HG03108 (cell line): ENCODE results near the gene CTSG.
"Not testable (repeated sequence)": the region's sequence is repeated elsewhere in the genome, so short reads cannot be mapped to it uniquely, and the experiment has no call there.

Experiments
- ATAC-seq: cut with Tn5 transposase; IDR thresholded peaks from one replicate; pipeline ENCODE4 v1.9.1; 2021; ENCODE audit warnings: moderate library complexity; ENCODE audit not compliant: unreplicated experiment

CTSG gene, protein sequence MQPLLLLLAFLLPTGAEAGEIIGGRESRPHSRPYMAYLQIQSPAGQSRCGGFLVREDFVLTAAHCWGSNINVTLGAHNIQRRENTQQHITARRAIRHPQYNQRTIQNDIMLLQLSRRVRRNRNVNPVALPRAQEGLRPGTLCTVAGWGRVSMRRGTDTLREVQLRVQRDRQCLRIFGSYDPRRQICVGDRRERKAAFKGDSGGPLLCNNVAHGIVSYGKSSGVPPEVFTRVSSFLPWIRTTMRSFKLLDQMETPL

DNA sequence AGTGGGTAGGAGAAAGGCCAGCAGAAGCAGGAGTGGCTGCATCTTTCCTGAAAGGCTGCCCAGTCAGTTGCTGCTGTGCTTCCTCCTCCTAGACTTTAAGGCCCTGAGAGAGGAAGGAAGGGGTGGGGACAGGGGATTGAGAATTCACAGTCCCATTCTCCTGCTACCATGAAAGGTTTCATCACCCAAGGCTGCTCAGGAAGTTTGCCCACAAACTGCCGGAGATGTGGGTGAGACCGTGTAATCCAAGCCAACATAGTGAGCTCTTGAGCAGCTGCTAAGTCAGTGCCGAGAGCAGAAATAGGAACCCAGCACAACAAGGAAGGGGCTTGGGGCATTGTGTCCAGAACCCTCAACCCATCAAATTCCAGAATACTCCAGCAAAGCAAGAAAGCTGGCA, at the start of gene CTSG:
Gene CTSG (minus strand): TSS at position 69 of the 400 bp plus-strand sequence. CDS start 27 bp downstream, at position 42.
- ATAC-seq, result no peak

DNA sequence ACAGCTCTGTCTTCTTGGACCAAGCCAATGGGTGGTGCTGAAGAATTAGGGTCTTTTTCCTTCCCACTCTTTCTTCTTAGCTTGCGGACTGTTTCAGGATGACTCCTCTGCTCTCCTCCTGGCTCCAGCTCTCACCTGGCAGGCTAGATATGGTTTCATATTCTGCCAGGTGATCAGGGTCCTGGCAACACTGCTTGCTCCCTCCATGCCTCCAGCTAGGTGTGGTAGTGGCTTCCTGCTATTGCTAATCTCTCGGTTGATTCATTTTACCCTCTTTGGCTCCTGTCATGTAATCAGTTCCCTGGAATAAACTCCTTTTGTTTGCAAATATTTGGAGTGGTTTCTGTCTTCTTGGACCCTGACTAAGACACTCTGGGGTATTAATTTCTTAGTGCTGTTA, 37.7 kb upstream of the CTSG start:
- ATAC-seq, result no peak

DNA sequence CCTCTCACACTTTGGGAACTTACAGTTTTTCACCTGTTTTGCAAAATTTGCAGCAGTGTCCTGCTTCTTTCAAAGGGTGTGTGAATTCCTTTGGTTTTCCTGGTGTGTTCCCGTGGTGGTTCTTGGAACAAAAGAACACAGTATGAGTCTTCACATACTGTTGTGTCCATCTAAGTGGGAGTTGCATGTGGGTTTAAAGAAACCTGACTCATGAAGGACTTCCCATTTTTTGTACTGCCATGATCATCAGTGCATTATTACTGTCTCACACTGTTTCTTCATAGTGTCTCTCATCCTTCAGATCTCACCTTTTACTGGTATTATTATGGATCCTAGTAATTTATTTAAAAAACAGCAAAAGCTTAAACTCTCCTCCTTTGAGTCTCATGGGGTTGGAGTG, 37.2 kb upstream of the CTSG start:
- no peak for ATAC-seq

DNA sequence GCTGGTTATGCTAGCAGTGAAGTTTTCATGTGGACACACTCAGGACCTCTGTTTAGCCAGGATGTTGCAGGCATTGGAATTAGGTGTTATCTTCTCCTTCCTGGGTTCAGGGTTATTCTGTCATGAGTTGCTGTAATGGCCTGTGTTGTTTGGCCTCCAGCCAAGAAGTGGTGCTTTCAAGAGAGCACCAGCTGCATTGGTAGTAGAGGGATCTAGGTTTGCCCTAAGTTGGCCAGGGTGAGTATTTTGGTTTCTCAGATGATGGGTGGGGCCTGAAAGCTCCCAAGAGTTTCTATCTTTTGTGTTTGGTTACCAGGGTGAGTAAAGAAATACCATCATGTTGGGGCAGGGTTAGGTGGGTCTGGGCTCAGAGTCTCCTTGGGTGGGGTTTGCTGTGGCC, 36.1 kb upstream of the CTSG start:
- ATAC-seq, result no peak

DNA sequence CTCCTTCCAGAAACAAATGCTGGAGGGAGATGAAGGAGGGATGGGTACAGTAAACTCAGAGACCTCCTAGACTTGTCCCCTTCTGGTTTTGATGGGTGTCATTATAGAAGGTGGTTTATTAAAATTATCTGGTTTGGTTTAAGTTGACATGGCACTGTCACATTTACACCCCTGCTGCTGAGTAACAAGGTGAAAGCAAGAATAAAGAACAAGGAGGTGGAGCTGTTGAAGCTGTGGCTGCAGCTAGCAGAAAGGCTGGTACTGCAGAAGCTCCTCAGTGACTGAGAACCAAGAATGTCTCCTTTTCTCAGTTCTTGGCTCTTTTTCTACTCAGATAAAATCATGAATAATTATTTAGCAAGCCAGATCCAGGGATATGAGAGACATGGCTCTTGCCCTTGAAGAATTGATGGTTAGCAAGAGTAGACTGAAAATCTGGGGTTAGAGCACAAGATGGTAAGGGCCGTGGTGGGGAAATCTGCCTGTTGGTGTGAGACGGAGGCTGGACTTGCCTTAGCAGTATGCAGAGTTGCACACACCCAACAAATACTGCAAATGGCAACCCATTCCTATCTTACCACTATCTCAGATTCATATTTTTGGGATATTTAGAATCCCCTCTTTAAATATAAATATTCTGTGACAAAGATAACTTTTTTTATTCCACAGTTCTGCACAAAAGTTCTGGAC, 33.8 kb upstream of the CTSG start, which contains the start of gene GZMH:
Gene GZMH (minus strand): TSS at position 31 of the 690 bp plus-strand sequence. CDS start 72 bp downstream, outside the sequence.
- ATAC-seq, result no peak

DNA sequence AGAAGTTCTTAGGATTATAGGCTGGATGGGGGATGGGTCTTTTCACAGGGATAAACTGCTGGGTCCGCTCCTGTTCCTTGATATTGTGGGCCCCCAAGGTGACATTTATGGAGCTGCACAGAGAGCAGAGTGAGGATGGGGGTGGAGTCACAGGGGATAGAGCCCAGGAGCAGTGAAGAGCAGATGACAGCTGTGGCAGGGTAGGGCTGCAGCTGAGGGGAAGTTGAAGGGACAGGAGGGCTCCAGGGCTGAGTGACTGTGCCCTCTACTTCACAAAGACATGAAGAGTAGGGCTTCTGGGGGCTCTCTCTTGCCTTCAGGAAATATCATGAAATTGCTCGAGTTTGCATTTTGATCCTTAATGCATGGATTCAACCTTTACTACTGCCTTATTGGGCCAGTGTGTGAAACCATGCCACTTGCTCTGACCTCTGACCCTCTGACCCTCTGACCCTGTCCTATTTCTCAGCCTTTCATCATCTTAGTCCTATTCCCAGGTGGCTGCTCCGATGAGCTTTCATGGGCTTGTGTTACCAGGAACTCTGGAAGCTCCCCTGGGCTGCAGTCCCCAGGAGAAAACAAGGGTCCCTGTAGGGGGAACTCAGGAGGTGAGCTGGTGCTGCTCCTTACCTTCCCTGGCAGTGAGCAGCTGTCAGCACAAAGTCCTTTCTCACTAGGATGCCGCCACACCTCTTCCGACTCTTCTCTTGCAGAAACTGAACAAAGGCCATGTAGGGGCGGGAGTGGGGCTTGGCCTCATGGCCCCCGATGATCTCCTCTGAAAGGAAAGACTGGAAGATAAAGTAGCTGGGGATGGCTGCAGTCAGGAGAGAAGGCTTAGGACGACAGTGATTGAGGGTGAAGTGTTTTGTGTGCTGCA, 31.8 kb upstream of the CTSG start:
- ATAC-seq, result no peak

DNA sequence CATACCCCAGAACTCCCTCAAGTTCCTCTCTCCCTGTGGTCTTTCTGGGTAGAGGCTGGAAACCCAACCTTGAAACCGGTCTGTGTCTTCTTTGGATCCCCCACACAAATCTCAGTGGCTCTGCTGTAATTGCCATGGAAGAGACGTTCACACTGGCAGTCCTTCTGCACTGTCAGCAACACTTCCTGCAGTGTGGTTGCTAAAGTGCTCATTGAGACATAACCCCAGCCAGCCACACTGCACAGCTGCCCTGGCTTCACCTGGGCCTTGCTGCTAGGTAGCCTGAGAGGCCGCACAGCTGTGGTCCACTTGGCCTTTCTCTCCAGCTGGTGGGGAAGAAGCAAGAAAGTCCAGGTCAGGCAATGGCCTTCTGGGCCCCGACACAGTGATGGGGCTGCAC, 31.0 kb upstream of the CTSG start:
- ATAC-seq, result no peak

DNA sequence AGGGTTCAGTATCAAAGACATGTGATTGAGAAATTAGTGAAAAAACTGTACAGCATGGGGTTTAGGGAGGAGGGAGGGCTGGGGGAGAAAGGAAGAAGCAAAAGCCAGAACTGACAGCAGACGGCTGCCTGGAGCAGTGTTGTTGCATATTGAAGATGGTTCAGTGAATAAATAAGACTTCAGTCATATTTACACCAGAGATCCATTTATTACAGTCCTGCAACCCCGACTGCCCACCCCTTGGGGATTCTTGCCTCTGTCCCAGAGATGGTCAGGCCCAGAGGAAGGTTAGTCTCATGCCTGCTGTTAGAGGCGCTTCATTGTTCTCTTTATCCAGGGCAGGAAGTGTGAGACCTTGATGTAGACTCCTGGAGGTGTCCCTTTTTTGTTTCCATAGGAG, 30.2 kb upstream of the CTSG start:
- ATAC-seq, result no peak

DNA sequence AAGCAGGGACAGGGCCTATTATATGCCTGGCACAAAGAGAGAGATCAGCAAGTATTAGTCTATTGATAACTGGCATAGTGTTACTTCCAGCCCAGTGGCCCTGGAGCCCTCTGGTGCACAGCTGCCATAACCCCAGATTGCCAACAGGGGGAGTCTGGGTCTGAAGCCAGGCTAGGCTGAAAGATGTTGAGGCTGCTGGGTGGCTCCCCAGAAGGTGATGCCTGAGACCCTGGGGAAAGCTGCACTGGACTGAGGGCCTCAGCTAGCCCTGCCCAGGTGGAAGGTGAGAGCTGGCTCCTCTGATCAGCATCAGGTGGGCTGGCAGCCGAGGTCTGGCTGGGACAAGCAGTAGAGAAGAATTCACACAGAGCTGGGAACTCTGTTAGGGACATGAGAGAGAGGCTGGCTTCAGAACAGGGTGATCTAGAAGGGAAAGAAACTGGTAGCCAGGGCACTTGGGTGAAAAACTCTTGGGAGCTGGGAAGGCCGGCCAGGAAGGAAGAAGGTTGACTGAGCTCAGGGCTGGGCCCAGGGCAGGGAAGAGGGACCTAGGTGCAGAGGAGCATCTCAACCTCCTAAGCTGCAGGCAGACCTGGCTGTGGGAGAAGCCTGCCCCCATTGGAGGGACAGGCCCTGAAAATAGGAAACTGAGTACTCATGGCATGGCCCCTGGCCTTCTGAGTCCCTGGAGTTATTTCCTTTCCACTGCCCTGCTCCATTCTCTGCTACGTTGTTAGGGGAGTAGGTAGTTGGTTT, 29.6 kb upstream of the CTSG start:
- ATAC-seq, result peak; percentile 69

DNA sequence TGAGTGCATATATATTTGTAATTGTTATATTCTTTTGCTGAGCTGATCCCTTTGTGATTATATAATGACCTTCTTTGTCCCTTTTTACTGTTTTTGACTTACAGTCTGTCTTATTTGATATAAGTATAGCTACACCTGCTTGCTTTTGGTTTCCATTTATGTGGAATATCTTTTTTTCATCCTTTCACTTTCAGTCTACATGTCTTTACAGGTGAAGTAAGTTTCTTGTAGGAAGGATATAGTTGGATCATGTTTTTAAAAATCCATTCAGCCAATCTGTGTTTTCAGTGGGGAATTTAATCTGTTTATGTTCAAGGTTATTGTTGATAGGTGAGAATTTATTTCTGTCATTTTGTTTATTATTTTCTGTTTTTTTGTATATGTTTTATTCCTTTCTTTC, 21.4 kb upstream of the CTSG start:
- ATAC-seq, result no peak

DNA sequence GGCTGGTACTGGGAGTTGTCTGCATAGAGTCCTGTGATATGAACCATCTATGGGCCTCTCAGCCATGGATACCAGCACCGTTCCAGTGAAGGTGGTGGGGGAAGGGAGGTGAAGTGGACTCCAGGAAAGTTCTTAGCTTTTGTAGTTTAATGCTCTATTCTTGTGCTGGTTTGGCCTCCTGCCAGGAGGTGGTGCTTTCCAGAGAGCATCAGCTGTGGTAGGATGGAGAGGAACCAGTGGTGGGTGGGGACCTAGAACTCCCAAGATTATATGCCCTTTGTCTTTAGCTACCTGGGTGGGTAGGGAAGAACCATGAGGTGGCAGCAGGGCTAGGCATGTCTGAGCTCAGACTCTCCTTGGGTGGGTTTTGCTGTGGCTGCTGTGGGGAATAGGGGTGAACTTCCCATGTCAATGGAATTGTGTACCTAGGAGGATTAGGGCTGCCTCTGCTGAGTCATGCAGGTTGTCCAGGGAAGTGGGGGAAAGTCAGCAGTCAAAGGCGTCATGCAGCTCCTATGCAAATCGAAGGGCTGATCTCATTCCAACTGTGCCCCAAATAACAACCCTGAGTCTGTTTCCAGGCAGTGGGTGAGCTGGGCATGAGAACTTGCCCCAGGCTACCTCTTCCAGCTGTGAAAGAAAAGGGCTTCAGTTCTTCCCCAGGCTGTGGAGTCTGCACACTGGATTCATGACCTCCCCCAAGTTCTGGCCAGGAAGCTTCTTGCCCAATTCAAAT, 19.2 kb upstream of the CTSG start:
- no peak for ATAC-seq

DNA sequence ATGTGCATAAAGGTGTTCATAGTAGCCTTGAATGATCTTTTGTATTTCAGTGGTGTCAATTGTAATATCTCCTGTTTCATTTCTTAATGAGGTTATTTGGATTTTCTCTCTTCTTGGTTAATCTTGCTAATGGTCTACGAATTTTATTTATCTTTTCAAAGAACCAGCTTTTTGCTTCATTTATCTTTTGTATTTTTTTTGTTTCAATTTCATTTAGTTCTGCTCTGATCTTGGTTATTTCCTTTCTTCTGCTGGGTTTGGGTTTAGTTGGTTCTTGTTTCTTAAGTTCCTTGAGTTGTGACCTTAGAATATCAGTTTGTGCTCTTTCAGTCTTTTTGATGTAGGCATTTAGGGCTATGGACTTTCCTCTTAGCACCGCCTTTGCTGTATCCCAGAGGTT, 15.0 kb upstream of the CTSG start:
- not testable (repeated sequence) for ATAC-seq

DNA sequence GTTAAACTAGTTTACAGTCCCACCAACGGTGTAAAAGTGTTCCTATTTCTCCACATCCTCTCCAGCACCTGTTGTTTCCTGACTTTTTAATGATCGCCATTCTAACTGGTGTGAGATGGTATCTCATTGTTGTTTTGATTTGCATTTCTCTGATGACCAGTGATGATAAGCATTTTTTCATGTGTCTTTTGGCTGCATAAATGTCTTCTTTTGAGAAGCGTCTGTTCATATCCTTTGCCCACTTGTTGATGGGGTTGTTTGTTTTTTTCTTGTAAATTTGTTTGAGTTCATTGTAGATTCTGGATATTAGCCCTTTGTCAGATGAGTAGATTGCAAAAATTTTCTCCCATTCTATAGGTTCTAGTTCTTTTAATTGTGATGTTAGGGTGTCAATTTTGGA, 8.4 kb upstream of the CTSG start:
- ATAC-seq, result not testable (repeated sequence)

DNA sequence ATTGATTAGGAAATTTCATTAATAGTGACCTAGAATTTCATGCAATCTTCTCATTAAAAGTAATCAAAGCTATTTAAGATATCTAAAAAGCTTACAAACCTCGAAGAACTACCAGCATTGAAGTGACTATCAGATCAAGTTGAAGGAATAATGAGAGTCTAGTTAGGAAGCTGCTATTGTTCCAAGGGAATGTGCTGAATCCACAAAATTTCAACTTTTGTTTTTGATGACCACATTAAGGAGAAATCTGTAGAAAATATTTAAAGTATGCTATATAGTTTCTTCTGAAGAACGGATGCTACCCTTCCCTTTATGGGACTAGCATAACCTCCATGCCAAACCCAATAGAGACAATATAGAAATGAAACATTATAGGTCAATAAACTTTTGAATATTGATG, 2.5 kb upstream of the CTSG start:
- ATAC-seq, result no peak

DNA sequence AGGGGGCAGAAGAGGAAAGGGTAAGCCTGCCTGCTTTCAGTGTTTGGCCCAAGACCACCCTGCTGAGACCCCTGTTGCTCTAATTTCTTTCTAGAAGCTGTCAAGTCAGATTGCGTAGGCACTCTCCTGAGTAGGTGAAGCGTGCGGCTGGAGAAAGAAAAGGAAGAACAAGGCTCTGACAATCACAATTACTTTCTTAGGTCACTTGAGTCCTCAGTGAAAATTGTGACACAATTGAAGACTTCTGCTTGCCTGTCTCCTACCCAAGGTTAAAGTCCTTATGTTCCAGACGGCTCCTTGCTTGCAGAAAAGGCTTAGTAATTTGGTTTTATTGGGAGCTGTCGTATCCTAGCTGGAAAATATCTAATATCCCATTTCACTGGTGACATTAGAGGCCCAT, 721 bp upstream of the CTSG start:
- ATAC-seq, result no peak

DNA sequence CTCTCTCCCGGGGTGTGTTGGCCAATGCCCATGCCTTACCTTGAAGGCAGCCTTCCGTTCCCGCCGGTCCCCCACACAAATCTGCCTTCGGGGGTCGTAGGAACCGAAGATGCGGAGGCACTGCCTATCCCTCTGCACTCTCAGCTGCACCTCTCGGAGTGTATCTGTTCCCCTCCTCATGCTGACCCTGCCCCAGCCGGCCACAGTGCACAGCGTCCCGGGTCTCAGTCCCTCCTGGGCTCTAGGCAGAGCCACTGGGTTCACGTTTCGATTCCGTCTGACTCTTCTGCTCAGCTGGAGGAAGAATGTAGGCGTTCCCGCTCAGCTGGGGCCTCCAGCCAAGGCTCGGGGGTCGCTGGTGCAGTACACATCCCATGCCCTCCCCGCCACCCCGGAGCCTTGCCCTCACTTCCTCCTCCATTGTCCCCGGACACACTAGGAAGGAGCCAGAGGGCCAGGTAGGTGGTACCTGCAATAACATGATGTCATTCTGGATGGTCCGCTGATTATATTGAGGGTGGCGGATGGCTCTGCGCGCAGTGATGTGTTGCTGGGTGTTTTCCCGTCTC, 1.8 kb downstream of the CTSG start:
- no peak for ATAC-seq

DNA sequence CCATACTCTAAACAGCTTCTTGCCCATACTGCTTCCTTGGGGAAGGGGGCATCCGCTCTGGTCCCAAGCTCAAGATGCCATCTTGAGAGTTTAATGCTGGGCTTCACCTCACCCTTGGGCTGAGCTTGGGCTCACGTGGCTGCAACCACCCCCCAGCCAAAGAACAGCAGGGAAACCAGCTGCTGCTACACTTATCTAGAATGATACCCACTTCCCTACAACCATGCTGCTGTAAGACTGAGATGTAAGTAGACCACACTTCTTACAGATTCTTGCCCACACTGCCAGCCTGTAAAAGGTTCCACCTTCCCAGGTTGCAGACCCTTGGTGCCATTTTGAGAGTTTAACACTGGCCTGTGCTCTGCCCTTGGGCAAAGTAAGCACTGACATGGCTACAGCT, 9.7 kb downstream of the CTSG start:
- no peak for ATAC-seq

DNA sequence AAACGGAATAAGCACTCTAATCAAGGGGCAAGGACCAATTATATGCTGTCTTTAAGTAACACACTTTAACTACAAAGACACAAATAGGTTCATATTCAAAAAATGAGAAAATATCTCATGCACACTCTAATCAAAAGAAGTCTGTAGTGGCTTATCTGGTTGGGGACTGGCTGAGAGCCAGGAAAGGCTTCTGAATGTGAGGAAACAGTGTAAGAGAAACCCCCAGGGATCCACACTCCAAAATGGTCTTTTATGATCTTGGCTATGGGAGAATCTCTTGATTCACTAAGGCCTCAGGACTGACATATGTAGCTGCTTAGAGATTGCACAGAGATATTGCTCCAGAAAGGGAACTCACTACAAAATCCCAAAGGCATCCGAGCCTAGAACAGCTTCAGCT, 10.3 kb downstream of the CTSG start:
- no peak for ATAC-seq

DNA sequence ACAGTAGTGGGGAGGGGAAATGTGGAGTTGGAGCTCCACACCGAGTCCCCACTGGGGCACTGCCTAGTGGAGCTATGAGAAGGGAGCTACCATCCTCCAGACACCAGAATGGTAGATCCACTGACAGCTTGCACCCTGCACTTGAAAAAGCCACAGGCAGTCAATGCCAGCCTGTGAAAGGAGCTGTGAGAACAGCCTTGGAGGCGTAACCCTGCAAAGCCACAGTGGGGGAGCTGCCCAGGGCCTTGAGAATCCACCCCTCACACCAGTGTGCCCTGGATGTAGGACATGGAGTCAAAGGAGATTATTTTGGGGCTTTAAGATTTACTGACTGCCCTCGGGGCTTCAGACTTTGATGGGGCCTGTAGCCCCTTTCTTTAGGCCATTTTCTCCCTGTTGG, 12.5 kb downstream of the CTSG start:
- no peak for ATAC-seq

DNA sequence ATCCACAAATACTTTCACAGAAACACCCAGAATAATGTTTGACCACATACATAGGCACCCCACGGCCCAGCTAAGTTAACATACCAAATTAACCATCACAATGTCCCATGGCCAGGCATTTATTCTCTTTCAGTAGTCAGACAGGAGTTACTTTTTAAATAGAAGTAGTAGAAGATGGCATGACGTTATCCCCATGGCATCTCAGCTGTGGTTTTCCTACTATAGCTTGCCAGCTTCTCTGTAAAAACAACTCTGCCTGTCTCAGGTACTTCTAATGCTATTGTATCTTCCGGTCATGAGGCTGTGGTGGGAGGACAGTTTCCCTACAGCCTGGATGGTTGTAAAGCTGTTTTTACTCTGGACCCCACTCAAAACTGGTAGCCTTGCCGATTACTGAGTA, 19.3 kb downstream of the CTSG start:
- no peak for ATAC-seq
